Liver (tissue), 9 donors: ENCODE data around the gene LRRC61. TPM values are rescaled to one million over a fixed set of nuclear protein-coding genes. Genes with fewer than 3 reads are reported as not detected.

ENCODE experiments used
- DNase-seq: peaks from one replicate; pipeline ENCODE4 v3.0.0-alpha.2; 2017; ENCODE audit warnings: low spot score
- H3K27ac ChIP-seq, 2 donors: one replicate each; pipeline ENCODE4 v1.7.0; 2013; ENCODE audit warnings: inconsistent platforms in 2 of 2, low read length in 2 of 2, control low read depth in 1 of 2, low read depth in 1 of 2, mild to moderate bottlenecking in 1 of 2
- H3K27me3 ChIP-seq, 4 donors: one replicate each; pipeline versions ENCODE4 v1.6.1 to v1.7.0; 2013; ENCODE audit warnings: low read length in 3 of 4, inconsistent platforms in 1 of 4, mild to moderate bottlenecking in 1 of 4, moderate library complexity in 1 of 4; ENCODE audit not compliant: control insufficient read depth in 4 of 4, insufficient read depth in 4 of 4
- H3K36me3 ChIP-seq, 4 donors: one replicate each; pipeline versions ENCODE4 v1.6.1 to v1.7.0; 2013; ENCODE audit warnings: low read length in 3 of 4, mild to moderate bottlenecking in 3 of 4, low read depth in 1 of 4, moderate library complexity in 1 of 4; ENCODE audit not compliant: control insufficient read depth in 4 of 4, insufficient read depth in 3 of 4
- H3K4me1 ChIP-seq, 4 donors: one replicate each; pipeline versions ENCODE4 v1.6.1 to v1.7.0; 2013; ENCODE audit warnings: low read length in 3 of 4, mild to moderate bottlenecking in 3 of 4, moderate library complexity in 1 of 4; ENCODE audit not compliant: control insufficient read depth in 4 of 4, insufficient read depth in 4 of 4
- H3K4me3 ChIP-seq, 3 donors: one replicate each; pipeline versions ENCODE4 v1.6.1 to v1.7.0; 2013; ENCODE audit warnings: low read length in 3 of 3, control low read depth in 1 of 3, low read depth in 1 of 3, mild to moderate bottlenecking in 1 of 3
- H3K9ac ChIP-seq, 2 donors: one replicate each; pipeline ENCODE4 v1.7.0; 2013; ENCODE audit warnings: low read length in 2 of 2, mild to moderate bottlenecking in 2 of 2, moderate library complexity in 2 of 2, control low read depth in 1 of 2, low read depth in 1 of 2
- H3K9me3 ChIP-seq, 4 donors: one replicate each; pipeline versions ENCODE4 v1.6.1 to v1.7.0; 2013; ENCODE audit warnings: low read length in 3 of 4; ENCODE audit not compliant: control insufficient read depth in 4 of 4
- ATF3 ChIP-seq: IDR thresholded peaks from 2 replicates; pipeline ENCODE4 v1.6.1; 2016; ENCODE audit warnings: antibody characterized with exemption
- CTCF ChIP-seq: fragments of 150-350 bp; IDR thresholded peaks from 2 replicates; pipeline ENCODE4 v1.5.1; 2017; ENCODE audit warnings: improper control_type of control experiment, low read depth, low read length; ENCODE audit not compliant: missing input control
- FOXA1 ChIP-seq: IDR thresholded peaks from 2 replicates; pipeline ENCODE4 v1.6.1; 2016; ENCODE audit warnings: antibody characterized with exemption
- FOXA2 ChIP-seq: IDR thresholded peaks from 2 replicates; pipeline ENCODE4 v1.6.1; 2016; ENCODE audit warnings: antibody characterized with exemption
- GABPA ChIP-seq, 2 donors: IDR thresholded peaks in 1 of 2; conservative IDR thresholded peaks in 1 of 2; 2 replicates each; pipeline ENCODE4 v1.6.1; 2016; ENCODE audit warnings: antibody characterized with exemption in 2 of 2, mild to moderate bottlenecking in 1 of 2, moderate library complexity in 1 of 2
- HNF4A ChIP-seq, 2 donors: conservative IDR thresholded peaks; 2 replicates each; pipeline ENCODE4 v1.6.1; 2016; ENCODE audit warnings: antibody characterized with exemption in 2 of 2, mild to moderate bottlenecking in 2 of 2
- HNF4G ChIP-seq: IDR thresholded peaks from 2 replicates; pipeline ENCODE4 v1.6.1; 2016; ENCODE audit warnings: antibody characterized with exemption
- JUND ChIP-seq, 2 donors: IDR thresholded peaks; 2 replicates each; pipeline ENCODE4 v1.6.1; 2016; ENCODE audit warnings: antibody characterized with exemption in 2 of 2
- NR2F2 ChIP-seq: IDR thresholded peaks from 2 replicates; pipeline ENCODE4 v1.6.1; 2016; ENCODE audit warnings: antibody characterized with exemption
- RAD21 ChIP-seq, 2 donors: IDR thresholded peaks; 2 replicates each; pipeline ENCODE4 v1.6.1; 2016; ENCODE audit warnings: antibody characterized with exemption in 2 of 2, mild to moderate bottlenecking in 2 of 2
- REST ChIP-seq: IDR thresholded peaks from 2 replicates; pipeline ENCODE4 v1.6.1; 2016; ENCODE audit warnings: antibody characterized with exemption, mild to moderate bottlenecking
- RXRA ChIP-seq, 2 donors: IDR thresholded peaks; 2 replicates each; pipeline ENCODE4 v1.6.1; 2017 to 2018; ENCODE audit warnings: antibody characterized with exemption in 2 of 2, mild to moderate bottlenecking in 1 of 2
- SP1 ChIP-seq: IDR thresholded peaks from 2 replicates; pipeline ENCODE4 v1.6.1; 2018; ENCODE audit warnings: antibody characterized with exemption, mild to moderate bottlenecking
- YY1 ChIP-seq: IDR thresholded peaks from 2 replicates; pipeline ENCODE4 v1.6.1; 2016; ENCODE audit warnings: antibody characterized with exemption, mild to moderate bottlenecking
- WGBS: extraction: QIAGEN DNeasy Blood & Tissue Kit; methylation state at CpG from one replicate; pipeline ENCODE4 v1.1.7; 2013; 5-methylcytosine and 5-hydroxymethylcytosine counted together
- polyA plus RNA-seq, 2 donors: library from polyadenylated mRNA; stranded (reverse) in 1 of 2; unstranded in 1 of 2; fragments of 200-250 nt in 1 of 2; fragments of >200 nt in 1 of 2; fragmentation: Nextera tagmentation in 1 of 2; extraction: Ambion mirVana in 1 of 2; gene quantifications; one replicate each; pipeline versions ENCODE4 v1.2.1 to v1.2.3, GENCODE V29; 2013 to 2015
- total RNA-seq, 2 donors: library from RNA; depleted of rRNA; stranded (reverse); fragments of >200 nt; gene quantifications; one replicate each; pipeline ENCODE4 v1.2.3, GENCODE V29; 2014
- donor health status: healthy.
- donor health status: healthy.
- donor health status: healthy.
- donor health status: healthy.
- donor health status: healthy.

The LRRC61 gene
- total and polyA plus RNA-seq, 4 donors: 12.0 to 21.0 (median 15.6) TPM

- Histone ChIP-seq H3K9me3 (no peaks in the 10 kb centered on the region), H3K27me3 (no peaks in the 10 kb centered on the region), H3K27ac (peak within 1 kb of the TSS; percentile 93 to 94), H3K36me3 (peaks cover 0 to 4% (median 2%) of the 10 kb centered on the region in 4 donors), H3K4me1 (peaks cover 20 to 58% (median 50%) of the 10 kb centered on the region in 4 donors), H3K9ac (peak within 1 kb of the TSS; percentile 82 to 93), H3K4me3 (peak within 1 kb of the TSS; percentile 74 to 80 (median 77))
- DNase-seq: peak; percentile 91
- TF ChIP-seq SP1: peak; percentile 84
- peak in 1 of 2 donors; percentile 48 for TF ChIP-seq RAD21 (IDR thresholded peaks at IDR 0.05)
- TF ChIP-seq NR2F2: peak; percentile 63
- TF ChIP-seq YY1: peak; percentile 39
- peak; percentile 52 to 59 for TF ChIP-seq RXRA (IDR thresholded peaks at IDR 0.05)
- TF ChIP-seq ATF3: no peak
- TF ChIP-seq REST: peak; percentile 77
- no peak for TF ChIP-seq GABPA (IDR thresholded peaks at IDR 0.05 in 1 of 2, conservative IDR thresholded peaks at IDR 0.05 in 1 of 2)
- no peak for TF ChIP-seq JUND (IDR thresholded peaks at IDR 0.05)
- peak; percentile 66 to 81 for TF ChIP-seq HNF4A (conservative IDR thresholded peaks at IDR 0.05)
- WGBS: under 1% methylated on average over 60 of the region's 60 CpGs
Measured at GRCh38 chr7:150378853-150379440, 55.8 kb downstream of the LRRC61 start, which contains the start of gene ZNF775. ZNF775 (plus strand) TSS chr7:150379330; CDS start chr7:150388471, 9,141 bp downstream.

GRCh38 chr7:150379441-150380379, 56.6 kb downstream of the LRRC61 start:
- peak overlapping the region; percentile 73 to 77 (median 74) for H3K4me3 ChIP-seq
- H3K27me3 ChIP-seq: no peaks in the 10 kb centered on the region
- WGBS: 10% methylated on average over 52 of the region's 52 CpGs
- no peaks in the 10 kb centered on the region for H3K36me3 ChIP-seq
- peak overlapping the region; percentile 78 to 80 for H3K27ac ChIP-seq
- H3K4me1 ChIP-seq: peaks cover 20 to 61% (median 56%) of the 10 kb centered on the region in 4 donors
- no peak for TF ChIP-seq NR2F2
- TF ChIP-seq FOXA2: no peak
- no peak for TF ChIP-seq GABPA (IDR thresholded peaks at IDR 0.05 in 1 of 2, conservative IDR thresholded peaks at IDR 0.05 in 1 of 2)
- no peak for TF ChIP-seq FOXA1
- TF ChIP-seq HNF4G: no peak
- TF ChIP-seq YY1: no peak
- TF ChIP-seq CTCF: no peak
- no peak for TF ChIP-seq SP1
- no peak for TF ChIP-seq RXRA (IDR thresholded peaks at IDR 0.05)
- DNase-seq: peak; percentile 44
- H3K9me3 ChIP-seq: no peaks in the 10 kb centered on the region
- peak overlapping the region; percentile 2 to 77 for H3K9ac ChIP-seq
